Stomach (tissue), 9 donors: ENCODE results near the gene PEMT. TPM values are rescaled to one million over a fixed set of nuclear protein-coding genes. Genes with fewer than 3 reads are reported as not detected.

Experiments used
- DNase-seq, 2 donors: peaks; one replicate each; pipeline versions ENCODE4 v3.0.0 to v3.0.0-alpha.2; 2013 to 2019
- H3K27ac ChIP-seq, 5 donors: fragments of 200-600 bp in 4 of 5; sonication (generic) in 4 of 5; one replicate each; pipeline ENCODE4 v1.5.1; 2013 to 2019; ENCODE audit warnings: mild to moderate bottlenecking in 1 of 5, moderate library complexity in 1 of 5
- H3K27me3 ChIP-seq, 3 donors: fragments of 200-600 bp; sonication (generic); one replicate each; pipeline ENCODE4 v1.5.1; 2017 to 2019; ENCODE audit warnings: mixed run types in 1 of 3
- H3K36me3 ChIP-seq, 4 donors: fragments of 200-600 bp; sonication (generic); 1 replicate in 3 of 4; 2 replicates in 1 of 4; pipeline ENCODE4 v1.5.1; 2016 to 2019
- H3K4me1 ChIP-seq, 4 donors: fragments of 200-600 bp; sonication (generic); one replicate each; pipeline ENCODE4 v1.5.1; 2016 to 2019
- H3K4me3 ChIP-seq, 4 donors: fragments of 200-600 bp; sonication (generic) in 3 of 4; one replicate each; pipeline ENCODE4 v1.5.1; 2016 to 2019; ENCODE audit warnings: mild to moderate bottlenecking in 1 of 4
- H3K9me3 ChIP-seq, 4 donors: fragments of 200-600 bp; sonication (generic); one replicate each; pipeline ENCODE4 v1.5.1; 2016 to 2019
- EP300 ChIP-seq: sonication (generic); formaldehyde crosslinking; IDR thresholded peaks from one replicate; pipeline ENCODE4 v1.6.1; 2017; ENCODE audit warnings: antibody characterized with exemption
- POLR2A ChIP-seq, 4 donors: fragments of 450-650 bp; IDR thresholded peaks; one replicate each; pipeline ENCODE4 v1.6.1; 2016; ENCODE audit warnings: antibody characterized with exemption in 4 of 4, control low read depth in 2 of 4, mild to moderate bottlenecking in 1 of 4, moderate library complexity in 1 of 4
- POLR2AphosphoS5 ChIP-seq, 3 donors: sonication (generic); formaldehyde crosslinking; IDR thresholded peaks; one replicate each; pipeline ENCODE4 v1.6.1; 2016; ENCODE audit warnings: antibody characterized with exemption in 3 of 3
- WGBS, 5 donors: extraction: QIAGEN DNeasy Blood & Tissue Kit in 3 of 5; methylation state at CpG; one replicate each; pipeline versions ENCODE4 v1.1.5 to v1.1.7; 2013 to 2018; 5-methylcytosine and 5-hydroxymethylcytosine counted together
- intact Hi-C: fragments of 100-400 bp; cut with DNase I; formaldehyde crosslinking; loops from one replicate; pipeline ENCODE4 v1.15.1; 2023; ENCODE audit warnings: low total_unique reads
- polyA plus RNA-seq, 3 donors: library from polyadenylated mRNA; stranded (reverse); fragments of 200-250 nt; gene quantifications; one replicate each; pipeline ENCODE4 v1.2.3, GENCODE V29; 2013
- total RNA-seq, 5 donors: library from RNA; depleted of rRNA; stranded (reverse); fragments of >200 nt; gene quantifications; one replicate each; pipeline versions ENCODE4 v1.1.0 to v1.2.3, GENCODE V29; 2014 to 2016
- TF ChIP-seq, protein P1 (sequence below), 7 experiments: fragments of 450-650 bp in 4 of 7; fragments of 200-600 bp in 3 of 7; sonication (generic) in 3 of 7; IDR thresholded peaks; one replicate each; pipeline ENCODE4 v1.5.1; 2016 to 2019; ENCODE audit warnings: antibody characterized with exemption in 7 of 7, control low read depth in 2 of 7, mild to moderate bottlenecking in 1 of 7
- donor health status: healthy with polysubstance abuse.
- donor health status: Bipolar disorder and iron deficiency.
- donor health status: healthy.

PEMT gene
- total and polyA plus RNA-seq, 8 donors = 7.0 to 44.6 (median 27.0) TPM

DNA sequence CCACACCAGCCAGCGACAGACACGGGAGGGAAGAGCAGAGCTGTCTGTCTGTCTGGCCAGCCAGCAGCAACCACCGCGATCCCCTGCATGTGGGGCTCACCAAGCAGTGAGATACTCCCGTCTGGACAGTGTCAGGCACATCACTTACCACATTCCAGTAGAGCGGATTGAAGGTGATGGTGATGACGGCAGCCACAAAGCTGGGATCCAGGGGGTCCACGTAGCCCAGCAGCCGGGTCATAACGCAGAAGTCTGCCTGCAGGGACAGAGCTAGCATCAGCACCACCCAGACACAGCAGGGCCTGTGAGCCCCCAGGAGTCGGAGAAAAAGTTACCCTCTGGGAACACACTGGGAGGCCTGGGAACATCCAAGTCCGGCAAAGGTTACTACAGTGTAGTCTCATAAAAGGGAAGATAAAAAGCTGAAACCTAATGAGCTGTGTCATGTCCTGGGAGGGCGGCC, 14.7 kb downstream of the PEMT start:
- H3K4me3 ChIP-seq = no peak overlapping the region
- H3K4me1 ChIP-seq = no peaks in the 10 kb centered on the region
- no peaks in the 10 kb centered on the region for H3K9me3 ChIP-seq
- intact Hi-C loops = no loop called here
- DNase-seq = no peak
- no peak for TF ChIP-seq POLR2AphosphoS5 (IDR thresholded peaks at IDR 0.05)
- no peak for TF ChIP-seq POLR2A (IDR thresholded peaks at IDR 0.05)
- TF ChIP-seq, protein P1, sequence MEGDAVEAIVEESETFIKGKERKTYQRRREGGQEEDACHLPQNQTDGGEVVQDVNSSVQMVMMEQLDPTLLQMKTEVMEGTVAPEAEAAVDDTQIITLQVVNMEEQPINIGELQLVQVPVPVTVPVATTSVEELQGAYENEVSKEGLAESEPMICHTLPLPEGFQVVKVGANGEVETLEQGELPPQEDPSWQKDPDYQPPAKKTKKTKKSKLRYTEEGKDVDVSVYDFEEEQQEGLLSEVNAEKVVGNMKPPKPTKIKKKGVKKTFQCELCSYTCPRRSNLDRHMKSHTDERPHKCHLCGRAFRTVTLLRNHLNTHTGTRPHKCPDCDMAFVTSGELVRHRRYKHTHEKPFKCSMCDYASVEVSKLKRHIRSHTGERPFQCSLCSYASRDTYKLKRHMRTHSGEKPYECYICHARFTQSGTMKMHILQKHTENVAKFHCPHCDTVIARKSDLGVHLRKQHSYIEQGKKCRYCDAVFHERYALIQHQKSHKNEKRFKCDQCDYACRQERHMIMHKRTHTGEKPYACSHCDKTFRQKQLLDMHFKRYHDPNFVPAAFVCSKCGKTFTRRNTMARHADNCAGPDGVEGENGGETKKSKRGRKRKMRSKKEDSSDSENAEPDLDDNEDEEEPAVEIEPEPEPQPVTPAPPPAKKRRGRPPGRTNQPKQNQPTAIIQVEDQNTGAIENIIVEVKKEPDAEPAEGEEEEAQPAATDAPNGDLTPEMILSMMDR (IDR thresholded peaks at IDR 0.05) = no peak
- TF ChIP-seq EP300 = no peak
- H3K27me3 ChIP-seq = no peaks in the 10 kb centered on the region
- H3K36me3 ChIP-seq = peaks cover 4 to 26% (median 16%) of the 10 kb centered on the region in 4 donors
- WGBS, 5 donors = 93 to 96% (median 94%) methylated on average over 12 to 13 of the region's 13 CpGs
- no peak overlapping the region for H3K27ac ChIP-seq

DNA sequence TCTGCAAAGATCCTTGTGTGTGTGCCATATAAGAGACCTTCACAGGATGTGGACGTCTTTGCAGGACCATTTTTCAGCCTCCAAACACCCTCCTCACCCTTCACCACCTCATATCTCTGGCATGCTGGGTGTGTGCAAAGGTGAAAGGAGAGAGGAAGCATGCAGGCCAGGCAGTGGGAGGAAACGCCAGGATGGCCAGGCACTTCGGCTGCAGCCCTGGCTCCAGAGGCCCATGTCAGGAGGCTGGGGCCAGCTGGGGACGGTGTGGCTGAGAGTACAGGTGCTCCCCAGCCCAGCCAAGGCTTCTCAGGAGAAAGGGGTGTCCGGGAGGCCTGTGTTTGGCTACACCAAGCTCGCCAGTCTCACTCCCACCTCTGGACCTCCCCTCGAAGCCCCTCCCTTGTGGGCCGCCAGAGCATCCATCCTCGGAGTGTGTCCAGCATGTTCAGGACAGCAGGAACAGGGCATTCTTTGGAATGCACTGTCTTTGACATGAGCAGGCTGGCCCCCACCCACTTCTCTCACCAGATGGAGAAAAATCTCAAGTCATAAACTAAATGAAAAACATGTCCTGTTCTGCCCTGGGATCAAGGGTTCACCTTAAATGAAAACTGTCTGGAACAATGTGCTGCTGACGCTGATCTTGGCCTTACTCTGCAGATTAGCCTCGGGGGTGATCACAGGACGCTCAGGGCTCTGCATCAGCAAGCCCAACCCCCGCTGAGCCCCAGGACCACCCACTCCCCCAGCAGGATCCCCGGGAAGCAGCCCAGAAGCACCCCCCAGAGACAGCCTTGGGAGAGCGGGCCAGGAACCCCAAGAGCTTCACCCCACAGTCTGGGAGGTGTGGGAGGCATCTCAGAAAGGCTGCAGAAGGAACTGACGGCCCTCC, 15.9 kb downstream of the PEMT start:
- no peak for TF ChIP-seq POLR2A (IDR thresholded peaks at IDR 0.05)
- TF ChIP-seq EP300 = no peak
- TF ChIP-seq, protein P1 (IDR thresholded peaks at IDR 0.05) = no peak
- no peak for TF ChIP-seq POLR2AphosphoS5 (IDR thresholded peaks at IDR 0.05)
- 69 to 80% (median 71%) methylated on average over 14 to 16 of the region's 16 CpGs for WGBS, 5 donors
- Histone ChIP-seq H3K9me3 (no peaks in the 10 kb centered on the region), H3K36me3 (peaks cover 4 to 26% (median 16%) of the 10 kb centered on the region in 4 donors), H3K4me1 (peaks cover 0 to 8% (median 6%) of the 10 kb centered on the region in 4 donors), H3K4me3 (no peak overlapping the region), H3K27me3 (no peaks in the 10 kb centered on the region), H3K27ac (no peak overlapping the region)
- DNase-seq = no peak
- intact Hi-C loops = no loop called here

DNA sequence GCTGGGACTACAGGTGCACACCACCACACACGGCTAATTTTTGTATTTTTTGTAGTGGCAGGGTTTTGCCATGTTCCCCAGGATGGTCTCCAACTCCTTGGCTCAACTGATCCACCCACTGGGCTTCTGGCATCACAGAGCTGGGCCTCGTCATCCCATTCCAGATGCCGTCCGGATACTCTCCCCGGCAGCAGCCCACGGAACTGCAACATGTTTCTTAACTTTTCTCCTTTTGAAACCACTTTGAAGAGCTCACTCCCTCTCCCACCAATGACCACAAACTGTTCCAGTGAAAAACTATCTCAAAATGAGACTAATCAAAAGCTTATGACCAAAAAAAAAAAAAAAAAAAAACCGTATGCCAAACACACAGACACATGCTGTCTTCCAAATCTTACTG, 17.6 kb downstream of the PEMT start:
- no peak for DNase-seq
- no peaks in the 10 kb centered on the region for H3K27me3 ChIP-seq
- intact Hi-C loops = loop anchor here (5.0 kb wide), 1 partner anchor 67 kb away; no protein-coding TSS in a partner anchor
- WGBS, 5 donors = 84 to 95% (median 90%) methylated on average over 7 of the region's 7 CpGs
- H3K4me3 ChIP-seq = no peak overlapping the region
- TF ChIP-seq, protein P1 (IDR thresholded peaks at IDR 0.05) = no peak
- TF ChIP-seq POLR2AphosphoS5 (IDR thresholded peaks at IDR 0.05) (no peak), POLR2A (IDR thresholded peaks at IDR 0.05) (no peak), EP300 (no peak)
- H3K27ac ChIP-seq = no peak overlapping the region
- peaks cover 0 to 25% (median 17%) of the 10 kb centered on the region in 4 donors for H3K4me1 ChIP-seq
- no peaks in the 10 kb centered on the region for H3K9me3 ChIP-seq
- peaks cover 4 to 26% (median 16%) of the 10 kb centered on the region in 4 donors for H3K36me3 ChIP-seq

DNA sequence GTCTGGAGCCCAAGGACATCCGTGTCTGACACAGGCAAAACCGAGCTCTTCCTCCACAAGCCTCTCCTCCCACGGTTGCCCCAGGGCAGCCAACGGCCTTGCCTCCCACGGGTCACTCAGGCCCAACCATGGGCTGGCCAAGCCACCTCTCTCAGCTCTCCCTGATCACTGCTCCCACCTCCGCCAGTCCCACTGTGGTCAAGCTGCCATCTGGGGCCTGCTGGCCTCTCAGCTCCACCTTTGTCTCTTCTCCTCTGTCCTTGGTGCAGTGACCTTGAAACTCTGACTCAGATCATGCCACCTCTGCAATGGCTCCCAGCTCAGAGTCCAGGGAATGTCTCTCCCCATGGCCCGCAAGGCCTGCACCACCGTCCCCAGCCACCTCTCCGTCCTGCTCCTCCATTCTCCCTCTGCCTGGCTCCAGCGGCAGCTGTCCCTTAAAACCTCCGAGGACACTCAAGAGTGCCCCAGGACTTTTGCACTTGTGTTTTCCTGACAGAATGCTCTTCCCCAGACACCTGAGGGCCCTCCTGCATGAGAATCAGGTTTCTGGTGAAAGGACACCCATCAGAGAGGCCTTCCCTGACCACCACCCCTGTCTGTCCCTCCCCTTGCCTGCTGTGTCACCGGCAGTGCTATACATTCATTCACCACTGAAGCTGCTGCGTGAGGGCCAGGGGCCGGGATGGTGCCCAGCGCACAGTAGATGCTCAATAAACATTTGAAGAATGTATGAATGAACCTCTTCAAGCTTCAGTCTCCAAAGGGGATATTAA, 19.3 kb downstream of the PEMT start:
- no peak overlapping the region for H3K4me3 ChIP-seq
- H3K27me3 ChIP-seq = no peaks in the 10 kb centered on the region
- peaks cover 10 to 42% (median 35%) of the 10 kb centered on the region in 4 donors for H3K4me1 ChIP-seq
- H3K36me3 ChIP-seq = peaks cover 4 to 26% (median 16%) of the 10 kb centered on the region in 4 donors
- intact Hi-C loops = loop anchor here (5.0 kb wide), 1 partner anchor 65 kb away; no protein-coding TSS in a partner anchor
- no peak for TF ChIP-seq POLR2A (IDR thresholded peaks at IDR 0.05)
- TF ChIP-seq EP300 = no peak
- TF ChIP-seq, protein P1 (IDR thresholded peaks at IDR 0.05) = no peak
- TF ChIP-seq POLR2AphosphoS5 (IDR thresholded peaks at IDR 0.05) = no peak
- H3K9me3 ChIP-seq = no peaks in the 10 kb centered on the region
- no peak for DNase-seq
- no peak overlapping the region for H3K27ac ChIP-seq
- WGBS, 5 donors = 85 to 89% (median 87%) methylated on average over 15 of the region's 15 CpGs
